Measurements from ENCODE around the gene ZNF423.

- TF ChIP-seq POLR2A (IDR thresholded peaks at IDR 0.05; ENCODE audit: low read depth, low read length): no peak
- no peak for TF ChIP-seq POLR2AphosphoS5 (IDR thresholded peaks at IDR 0.05; ENCODE audit: low read depth, low read length)
- TF ChIP-seq POU2F2 (IDR thresholded peaks at IDR 0.05; ENCODE audit: low read depth, low read length): no peak
- no peak for TF ChIP-seq TAF1 (IDR thresholded peaks at IDR 0.05; ENCODE audit: low read depth, low read length)
- no peak for TF ChIP-seq SPI1 (IDR thresholded peaks at IDR 0.05; ENCODE audit: low read depth, low read length)
- TF ChIP-seq PAX5 (IDR thresholded peaks at IDR 0.05; ENCODE audit: insufficient read depth, low read length, severe bottlenecking): no peak
Measured at GRCh38 chr16:49488336-49488735, 367.6 kb downstream of the ZNF423 start.

Data from GM12891 (cell line).